Activated CD8-positive, alpha-beta memory T cell treated with anti-CD3 and anti-CD28 coated beads, Interleukin-2, amount 50 U/mL, for 1 hour (primary cell): Measurements from ENCODE around the gene CTNNBIP1.
"Not testable (repeated sequence)": the region's sequence is repeated elsewhere in the genome, so short reads cannot be mapped to it uniquely, and the experiment has no call there.

Experiments used
- DNase-seq: peaks from one replicate; pipeline ENCODE4 v3.0.0-alpha.2; 2020; ENCODE audit errors: extremely low read depth

CTNNBIP1 gene

GRCh38 chr1:9833632-9834031 lies 76.4 kb downstream of the CTNNBIP1 start:
- no peak for DNase-seq

- no peak for DNase-seq
Observed at GRCh38 chr1:9827558-9828185, 82.4 kb downstream of the CTNNBIP1 start.

- no peak for DNase-seq
Observed at GRCh38 chr1:9826616-9827015, 83.5 kb downstream of the CTNNBIP1 start.

GRCh38 chr1:9826087-9826486 lies 84.0 kb downstream of the CTNNBIP1 start:
- no peak for DNase-seq

GRCh38 chr1:9825093-9826074 lies 84.7 kb downstream of the CTNNBIP1 start:
- peak; percentile 22 for DNase-seq

- DNase-seq: no peak
Observed at GRCh38 chr1:9824702-9825089, 85.4 kb downstream of the CTNNBIP1 start.

GRCh38 chr1:9823943-9824701 lies 85.9 kb downstream of the CTNNBIP1 start, which contains the start of gene CLSTN1:
TSS of gene CLSTN1 (minus strand) at chr1:9823965. CDS start at chr1:9823733, 232 bp downstream.
- DNase-seq: peak; percentile 57

- DNase-seq: no peak
Observed at GRCh38 chr1:9823693-9823942, 86.5 kb downstream of the CTNNBIP1 start.

- no peak for DNase-seq
Observed at GRCh38 chr1:9822897-9823692, 87.0 kb downstream of the CTNNBIP1 start.

GRCh38 chr1:9822490-9822889 lies 87.6 kb downstream of the CTNNBIP1 start:
- no peak for DNase-seq

- no peak for DNase-seq
Observed at GRCh38 chr1:9821710-9822109, 88.4 kb downstream of the CTNNBIP1 start.

- DNase-seq: no peak
Observed at GRCh38 chr1:9820521-9820920, 89.5 kb downstream of the CTNNBIP1 start.

- no peak for DNase-seq
Observed at GRCh38 chr1:9817734-9818133, 92.3 kb downstream of the CTNNBIP1 start.

GRCh38 chr1:9816199-9816598 lies 93.9 kb downstream of the CTNNBIP1 start:
- DNase-seq: no peak

- DNase-seq: no peak
Observed at GRCh38 chr1:9815150-9815549, 94.9 kb downstream of the CTNNBIP1 start.

GRCh38 chr1:9814619-9815018 lies 95.5 kb downstream of the CTNNBIP1 start:
- DNase-seq: no peak

GRCh38 chr1:9811239-9811966 lies 98.7 kb downstream of the CTNNBIP1 start:
- no peak for DNase-seq

GRCh38 chr1:9809100-9809510 lies 101.0 kb downstream of the CTNNBIP1 start:
- no peak for DNase-seq

GRCh38 chr1:9808459-9808858 lies 101.6 kb downstream of the CTNNBIP1 start:
- no peak for DNase-seq

- DNase-seq: no peak
Observed at GRCh38 chr1:9807541-9807940, 102.5 kb downstream of the CTNNBIP1 start.

GRCh38 chr1:9805972-9806371 lies 104.1 kb downstream of the CTNNBIP1 start:
- not testable (repeated sequence) for DNase-seq
